ENCODE measurements around the gene PPP2R5C. TPM values are rescaled to one million over a fixed set of nuclear protein-coding genes. Genes with fewer than 3 reads are reported as not detected.

The PPP2R5C gene
- total RNA-seq, 2 donors from 2014 or later = 146 to 153 TPM

DNA sequence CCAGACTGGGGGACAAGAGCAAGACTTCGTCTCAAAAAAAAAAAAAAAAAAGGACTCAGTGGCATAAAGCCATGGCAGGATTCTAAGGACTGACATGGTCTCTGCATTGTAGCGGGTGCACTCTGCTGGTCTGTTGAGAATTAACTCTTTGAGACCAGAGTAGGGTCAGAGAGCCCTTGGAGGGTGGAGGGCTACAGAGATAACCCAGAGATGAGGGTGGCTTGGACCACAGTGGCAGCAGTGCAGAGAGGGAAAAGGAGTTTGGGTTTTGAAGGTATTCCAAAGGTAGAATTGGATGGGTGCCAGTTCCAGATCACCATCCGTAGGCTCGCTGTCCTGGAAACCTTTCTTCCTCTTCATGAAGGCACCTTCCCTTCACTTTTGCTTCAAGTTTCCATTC is 188.6 kb downstream of the PPP2R5C start:
- Histone ChIP-seq H3K27me3 (no peaks in the 10 kb centered on the region), H3K4me1 (no peaks in the 10 kb centered on the region), H3K36me3 (no peaks in the 10 kb centered on the region), H3K9ac (ENCODE audit: low read depth in 2 of 2, low read length in 2 of 2) (peak overlapping the region in 1 of 2 donors; percentile 12), H3K27ac (no peak overlapping the region), H3K9me3 (no peaks in the 10 kb centered on the region), H3K4me3 (no peak overlapping the region)
- TF ChIP-seq, protein P1, sequence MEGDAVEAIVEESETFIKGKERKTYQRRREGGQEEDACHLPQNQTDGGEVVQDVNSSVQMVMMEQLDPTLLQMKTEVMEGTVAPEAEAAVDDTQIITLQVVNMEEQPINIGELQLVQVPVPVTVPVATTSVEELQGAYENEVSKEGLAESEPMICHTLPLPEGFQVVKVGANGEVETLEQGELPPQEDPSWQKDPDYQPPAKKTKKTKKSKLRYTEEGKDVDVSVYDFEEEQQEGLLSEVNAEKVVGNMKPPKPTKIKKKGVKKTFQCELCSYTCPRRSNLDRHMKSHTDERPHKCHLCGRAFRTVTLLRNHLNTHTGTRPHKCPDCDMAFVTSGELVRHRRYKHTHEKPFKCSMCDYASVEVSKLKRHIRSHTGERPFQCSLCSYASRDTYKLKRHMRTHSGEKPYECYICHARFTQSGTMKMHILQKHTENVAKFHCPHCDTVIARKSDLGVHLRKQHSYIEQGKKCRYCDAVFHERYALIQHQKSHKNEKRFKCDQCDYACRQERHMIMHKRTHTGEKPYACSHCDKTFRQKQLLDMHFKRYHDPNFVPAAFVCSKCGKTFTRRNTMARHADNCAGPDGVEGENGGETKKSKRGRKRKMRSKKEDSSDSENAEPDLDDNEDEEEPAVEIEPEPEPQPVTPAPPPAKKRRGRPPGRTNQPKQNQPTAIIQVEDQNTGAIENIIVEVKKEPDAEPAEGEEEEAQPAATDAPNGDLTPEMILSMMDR (IDR thresholded peaks at IDR 0.05) = no peak
- intact Hi-C loops (cut with DNase I) = loop anchor here (5.0 kb wide), 1 partner anchor 183 kb away; no protein-coding TSS in a partner anchor
- DNase-seq = no peak

GRCh38 chr14:101950516-101951215 is 189.2 kb downstream of the PPP2R5C start:
- Histone ChIP-seq H3K9me3 (no peaks in the 10 kb centered on the region), H3K27me3 (no peaks in the 10 kb centered on the region), H3K27ac (no peak overlapping the region), H3K4me3 (no peak overlapping the region), H3K9ac (ENCODE audit: low read depth in 2 of 2, low read length in 2 of 2) (peak overlapping the region in 1 of 2 donors; percentile 12), H3K36me3 (no peaks in the 10 kb centered on the region), H3K4me1 (no peaks in the 10 kb centered on the region)
- intact Hi-C loops (cut with DNase I) = loop anchor here (5.0 kb wide), 1 partner anchor 183 kb away; no protein-coding TSS in a partner anchor
- no peak for DNase-seq
- TF ChIP-seq, protein P1 (IDR thresholded peaks at IDR 0.05) = no peak

DNA sequence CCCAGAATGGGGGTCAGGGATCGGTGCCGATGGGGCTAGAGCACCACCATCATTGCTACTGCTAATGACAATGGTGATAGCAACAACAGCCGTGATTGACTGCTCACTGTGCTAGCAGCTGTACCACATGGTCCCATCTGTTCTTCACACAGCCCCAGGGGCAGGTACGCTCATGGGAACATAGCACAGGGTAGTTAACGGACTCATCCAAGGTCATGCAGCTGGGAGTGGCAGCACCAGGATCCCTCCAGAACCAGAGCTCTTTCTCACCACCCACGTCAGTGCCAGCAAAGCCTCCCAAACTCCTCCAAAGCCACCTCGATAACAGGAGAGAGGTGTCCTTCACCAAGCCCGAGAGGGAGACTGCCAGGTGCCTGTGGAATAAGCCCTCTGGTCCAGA is 191.6 kb downstream of the PPP2R5C start:
- H3K9me3 ChIP-seq = no peaks in the 10 kb centered on the region
- no peak overlapping the region for H3K4me3 ChIP-seq
- no peaks in the 10 kb centered on the region for H3K36me3 ChIP-seq
- no peaks in the 10 kb centered on the region for H3K4me1 ChIP-seq
- no peak overlapping the region for H3K9ac ChIP-seq (ENCODE audit: low read depth in 2 of 2, low read length in 2 of 2)
- TF ChIP-seq, protein P1 (IDR thresholded peaks at IDR 0.05) = no peak
- no peak for DNase-seq
- intact Hi-C loops (cut with DNase I) = loop anchor here (5.0 kb wide), 1 partner anchor 186 kb away; no protein-coding TSS in a partner anchor
- no peaks in the 10 kb centered on the region for H3K27me3 ChIP-seq
- H3K27ac ChIP-seq = no peak overlapping the region

- TF ChIP-seq, protein P1 (IDR thresholded peaks at IDR 0.05) = no peak
- no peaks in the 10 kb centered on the region for H3K27me3 ChIP-seq
- intact Hi-C loops (cut with DNase I) = loop anchor here (5.0 kb wide), 1 partner anchor 187 kb away; no protein-coding TSS in a partner anchor
These were observed 193.0 kb downstream of the PPP2R5C start for GRCh38 chr14:101954501-101954900.

GRCh38 chr14:101955695-101956161 is 194.2 kb downstream of the PPP2R5C start:
- Histone ChIP-seq H3K27me3 (no peaks in the 10 kb centered on the region), H3K9ac (ENCODE audit: low read depth in 2 of 2, low read length in 2 of 2) (no peak overlapping the region), H3K9me3 (no peaks in the 10 kb centered on the region), H3K27ac (no peak overlapping the region), H3K4me3 (no peak overlapping the region), H3K36me3 (no peaks in the 10 kb centered on the region), H3K4me1 (no peaks in the 10 kb centered on the region)
- no peak for DNase-seq
- TF ChIP-seq, protein P1 (IDR thresholded peaks at IDR 0.05) = no peak
- intact Hi-C loops (cut with DNase I) = loop anchor here (5.0 kb wide), 1 partner anchor 248 kb away; no protein-coding TSS in a partner anchor

More at GRCh38 chr14:101954501-101954900, 193.0 kb downstream of the PPP2R5C start:
- Histone ChIP-seq H3K36me3 (no peaks in the 10 kb centered on the region), H3K4me3 (no peak overlapping the region), H3K9ac (ENCODE audit: low read depth in 2 of 2, low read length in 2 of 2) (no peak overlapping the region), H3K4me1 (no peaks in the 10 kb centered on the region), H3K27ac (no peak overlapping the region), H3K9me3 (no peaks in the 10 kb centered on the region)
- no peak for DNase-seq

Data from colonic mucosa (tissue), 4 donors.